ENCODE results near the gene CDHR5. TPM values are rescaled to one million over a fixed set of nuclear protein-coding genes. Genes with fewer than 3 reads are reported as not detected.

Gene CDHR5
- total RNA-seq, 1 donor from 2014 or later: not detected

DNA sequence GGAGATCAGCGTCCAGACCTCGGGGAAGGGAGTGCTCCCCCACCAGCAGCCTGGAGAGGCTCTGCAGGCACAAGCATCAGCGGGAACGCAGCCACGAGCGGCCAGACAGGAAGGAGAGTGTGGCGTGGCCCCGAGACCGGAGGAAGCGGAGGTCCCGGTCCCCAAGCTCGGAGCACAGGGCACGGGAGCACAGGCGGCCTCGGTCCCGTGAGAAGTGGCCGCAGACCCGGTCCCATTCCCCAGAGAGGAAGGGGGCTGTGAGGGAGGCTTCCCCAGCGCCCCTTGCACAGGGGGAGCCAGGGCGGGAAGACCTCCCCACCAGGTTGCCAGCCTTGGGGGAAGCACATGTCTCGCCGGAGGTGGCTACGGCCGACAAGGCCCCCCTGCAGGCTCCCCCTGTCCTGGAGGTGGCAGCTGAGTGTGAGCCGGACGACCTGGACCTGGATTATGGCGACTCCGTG lies 15.9 kb downstream of the CDHR5 start:
- H3K36me3 ChIP-seq: no peaks in the 10 kb centered on the region
- Mint-ChIP-seq H3K27ac (no peak overlapping the region), H3K36me3 (peaks cover 16% of the 10 kb centered on the region), H3K27me3 (ENCODE audit: insufficient read depth, low read depth) (peaks cover 13% of the 10 kb centered on the region), H3K4me1 (no peaks in the 10 kb centered on the region), H3K9me3 (no peaks in the 10 kb centered on the region), H3K4me3 (no peak overlapping the region)
- H3K9me3 ChIP-seq (ENCODE audit: low read depth): no peaks in the 10 kb centered on the region
- H3K27ac ChIP-seq: no peak overlapping the region
- peaks cover 17% of the 10 kb centered on the region for H3F3A ChIP-seq (ENCODE audit: low read depth)
- H3K4me1 ChIP-seq: no peaks in the 10 kb centered on the region
- H3K4me3 ChIP-seq: no peak overlapping the region
- no peak overlapping the region for H3K4me2 ChIP-seq
- TF ChIP-seq EZH2phosphoT487 (IDR thresholded peaks at IDR 0.05) (no peak), CTCF (IDR thresholded peaks at IDR 0.05) (no peak), EZH2 (IDR thresholded peaks at IDR 0.05) (no peak)
- H3K79me2 ChIP-seq (ENCODE audit: low read depth): no peaks in the 10 kb centered on the region
- H3K9ac ChIP-seq: no peak overlapping the region
- no peak overlapping the region for H2AFZ ChIP-seq (replicated peaks)
- peaks cover 40% of the 10 kb centered on the region for H4K20me1 ChIP-seq (ENCODE audit: low read depth)
- no peak for DNase-seq (ENCODE audit: low spot score)
- H3K27me3 ChIP-seq: no peaks in the 10 kb centered on the region

DNA sequence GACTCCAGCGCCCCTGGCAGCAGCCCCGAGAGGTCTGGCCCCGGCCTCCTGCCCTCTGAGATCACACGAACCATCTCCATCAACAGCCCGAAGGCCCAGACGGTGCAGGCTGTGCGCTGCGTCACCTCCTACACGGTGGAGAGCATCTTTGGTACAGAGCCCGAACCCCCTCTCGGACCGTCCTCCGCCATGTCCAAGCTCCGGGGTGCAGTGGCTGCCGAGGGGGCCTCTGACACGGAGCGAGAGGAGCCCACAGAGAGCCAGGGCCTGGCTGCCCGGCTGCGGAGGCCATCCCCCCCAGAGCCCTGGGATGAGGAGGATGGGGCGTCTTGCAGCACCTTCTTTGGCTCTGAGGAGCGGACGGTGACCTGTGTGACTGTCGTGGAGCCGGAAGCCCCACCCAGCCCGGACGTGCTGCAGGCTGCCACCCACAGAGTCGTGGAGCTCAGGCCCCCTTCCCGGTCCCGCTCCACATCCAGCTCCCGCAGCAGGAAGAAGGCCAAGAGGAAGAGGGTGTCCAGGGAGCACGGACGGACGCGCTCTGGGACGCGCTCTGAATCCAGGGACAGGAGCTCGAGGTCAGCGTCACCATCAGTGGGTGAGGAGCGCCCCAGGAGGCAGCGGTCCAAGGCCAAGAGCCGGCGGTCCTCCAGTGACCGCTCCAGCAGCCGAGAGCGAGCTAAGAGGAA lies 16.6 kb downstream of the CDHR5 start:
- Mint-ChIP-seq H3K27ac (no peak overlapping the region), H3K4me3 (no peak overlapping the region), H3K4me1 (no peaks in the 10 kb centered on the region), H3K9me3 (no peaks in the 10 kb centered on the region), H3K36me3 (peaks cover 16% of the 10 kb centered on the region), H3K27me3 (ENCODE audit: insufficient read depth, low read depth) (peaks cover 13% of the 10 kb centered on the region)
- Histone ChIP-seq H3K9me3 (ENCODE audit: low read depth) (no peaks in the 10 kb centered on the region), H3K36me3 (no peaks in the 10 kb centered on the region), H3F3A (ENCODE audit: low read depth) (peaks cover 12% of the 10 kb centered on the region), H3K27ac (no peak overlapping the region), H3K27me3 (no peaks in the 10 kb centered on the region), H2AFZ (replicated peaks) (no peak overlapping the region), H3K9ac (no peak overlapping the region), H3K4me1 (no peaks in the 10 kb centered on the region), H3K79me2 (ENCODE audit: low read depth) (no peaks in the 10 kb centered on the region), H3K4me3 (no peak overlapping the region), H3K4me2 (no peak overlapping the region), H4K20me1 (ENCODE audit: low read depth) (peaks cover 34% of the 10 kb centered on the region)
- TF ChIP-seq EZH2phosphoT487 (IDR thresholded peaks at IDR 0.05) (no peak), EZH2 (IDR thresholded peaks at IDR 0.05) (no peak), CTCF (IDR thresholded peaks at IDR 0.05) (no peak)
- DNase-seq (ENCODE audit: low spot score): no peak

DNA sequence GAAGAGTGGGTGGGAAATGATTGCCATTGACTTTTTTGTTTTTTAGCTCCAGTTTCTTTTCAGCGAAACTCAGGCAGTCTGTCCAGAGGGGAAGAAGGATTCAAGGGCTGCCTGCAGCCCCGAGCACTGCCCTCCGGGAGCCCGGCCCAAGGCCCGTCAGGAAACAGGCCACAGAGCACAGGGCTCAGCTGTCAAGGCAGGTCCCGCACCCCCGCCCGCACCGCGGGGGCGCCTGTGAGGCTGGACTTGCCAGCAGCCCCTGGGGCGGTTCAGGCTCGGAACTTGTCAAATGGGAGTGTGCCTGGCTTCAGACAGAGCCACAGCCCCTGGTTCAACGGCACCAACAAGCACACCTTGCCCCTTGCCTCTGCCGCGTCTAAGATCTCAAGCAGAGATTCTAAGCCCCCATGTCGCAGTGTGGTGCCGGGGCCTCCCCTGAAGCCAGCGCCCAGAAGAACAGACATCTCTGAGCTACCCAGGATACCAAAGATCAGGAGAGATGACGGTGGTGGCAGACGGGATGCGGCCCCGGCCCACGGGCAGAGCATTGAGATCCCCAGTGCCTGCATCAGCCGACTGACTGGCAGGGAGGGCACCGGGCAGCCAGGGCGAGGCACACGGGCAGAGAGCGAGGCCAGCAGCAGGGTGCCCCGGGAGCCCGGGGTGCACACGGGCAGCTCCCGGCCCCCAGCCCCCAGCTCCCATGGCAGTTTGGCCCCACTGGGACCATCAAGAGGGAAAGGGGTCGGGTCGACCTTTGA lies 17.6 kb downstream of the CDHR5 start:
- no peak for TF ChIP-seq CTCF (IDR thresholded peaks at IDR 0.05)
- TF ChIP-seq EZH2phosphoT487 (IDR thresholded peaks at IDR 0.05): no peak
- TF ChIP-seq EZH2 (IDR thresholded peaks at IDR 0.05): no peak
- no peak overlapping the region for H3K27ac Mint-ChIP-seq
- no peak overlapping the region for H3K4me3 Mint-ChIP-seq
- Histone ChIP-seq H3K27me3 (no peaks in the 10 kb centered on the region), H3K27ac (no peak overlapping the region), H3K9me3 (ENCODE audit: low read depth) (no peaks in the 10 kb centered on the region), H3K36me3 (no peaks in the 10 kb centered on the region), H2AFZ (replicated peaks) (no peak overlapping the region), H3K79me2 (ENCODE audit: low read depth) (no peaks in the 10 kb centered on the region), H3K4me3 (no peak overlapping the region), H3F3A (ENCODE audit: low read depth) (peaks cover 5% of the 10 kb centered on the region), H3K4me2 (no peak overlapping the region), H3K9ac (no peak overlapping the region), H3K4me1 (no peaks in the 10 kb centered on the region), H4K20me1 (ENCODE audit: low read depth) (peaks cover 25% of the 10 kb centered on the region)
- H3K4me1 Mint-ChIP-seq: no peaks in the 10 kb centered on the region
- DNase-seq (ENCODE audit: low spot score): no peak
- no peaks in the 10 kb centered on the region for H3K9me3 Mint-ChIP-seq
- peaks cover 8% of the 10 kb centered on the region for H3K27me3 Mint-ChIP-seq (ENCODE audit: insufficient read depth, low read depth)
- H3K36me3 Mint-ChIP-seq: peaks cover 16% of the 10 kb centered on the region
